ENCODE results near the gene PLXNB2.

Gene PLXNB2

DNA sequence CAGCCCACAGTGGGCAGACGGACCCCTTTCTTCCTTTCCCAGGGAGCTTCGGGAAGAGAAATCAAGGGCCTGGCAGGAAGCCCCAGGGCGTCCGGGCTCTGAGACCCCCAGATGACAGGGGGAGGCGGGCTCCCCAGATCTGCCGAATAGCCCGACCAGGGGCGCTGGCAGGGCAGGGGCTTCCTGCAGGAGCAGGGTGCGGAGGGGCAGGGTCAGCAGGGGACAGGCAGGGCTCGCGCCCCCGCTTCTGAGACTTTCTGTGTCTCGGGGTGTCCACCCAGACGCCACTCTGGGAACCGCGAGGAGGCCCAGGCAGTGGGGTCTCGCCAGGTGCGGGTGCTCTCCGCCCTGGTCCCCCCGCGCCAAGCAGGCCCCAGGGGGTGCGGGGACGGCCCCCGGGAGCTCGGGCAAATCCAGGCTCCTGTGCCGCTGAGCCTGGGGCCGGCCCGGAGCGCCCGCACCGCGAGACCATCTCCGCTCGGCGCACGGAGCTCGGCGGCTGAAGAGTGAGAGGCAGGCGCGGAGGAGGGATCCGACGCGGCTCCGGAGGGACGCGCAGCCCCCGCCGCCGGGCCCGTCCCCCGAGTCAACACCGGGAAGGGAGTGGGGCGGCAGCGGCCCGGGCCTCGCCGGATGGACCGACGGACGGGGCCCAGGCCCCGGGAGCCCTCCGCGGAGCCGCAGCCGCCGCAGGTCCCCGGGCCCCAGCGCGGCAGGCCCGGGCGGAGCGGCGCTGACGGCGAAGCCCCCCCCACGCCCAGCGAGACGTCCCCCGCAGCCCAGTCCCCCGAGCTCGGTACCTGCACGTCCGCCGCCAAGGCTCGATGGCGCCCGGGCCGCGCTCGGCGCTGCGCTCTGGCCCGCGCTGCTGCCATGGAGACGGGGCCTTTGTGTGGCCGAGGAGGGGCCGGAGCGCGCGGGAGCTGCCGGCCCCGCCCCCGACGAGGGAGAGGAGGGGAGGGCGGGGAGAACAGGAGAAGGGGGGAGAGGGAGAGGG lies at the start of gene PLXNB2:
PLXNB2 (minus strand) TSS at position 894 of the 997 bp plus-strand sequence. CDS start 17,062 bp downstream, outside the sequence.
- no peak for DNase-seq
- ATAC-seq (replicated peaks): peak; percentile 44 to 45
- Mint-ChIP-seq H3K27ac (peak within 1 kb of the TSS; percentile 15), H3K36me3 (no peaks in the 10 kb centered on the region), H3K9me3 (no peaks in the 10 kb centered on the region), H3K4me3 (peak within 1 kb of the TSS; percentile 56 to 64), H3K27me3 (peaks cover 0 to 25% of the 10 kb centered on the region in 2 donors), H3K4me1 (peaks cover 46 to 62% of the 10 kb centered on the region in 2 donors)

GRCh38 chr22:50357222-50357621 lies 49.8 kb upstream of the PLXNB2 start:
- no peaks in the 10 kb centered on the region for H3K27me3 Mint-ChIP-seq
- no peaks in the 10 kb centered on the region for H3K9me3 Mint-ChIP-seq
- ATAC-seq (replicated peaks) (no peak), DNase-seq (no peak)
- no peak overlapping the region for H3K4me3 Mint-ChIP-seq
- peak overlapping the region; percentile 2 for H3K27ac Mint-ChIP-seq
- H3K4me1 Mint-ChIP-seq: peaks cover 17 to 30% of the 10 kb centered on the region in 2 donors
- peaks cover 31 to 40% of the 10 kb centered on the region in 2 donors for H3K36me3 Mint-ChIP-seq

DNA sequence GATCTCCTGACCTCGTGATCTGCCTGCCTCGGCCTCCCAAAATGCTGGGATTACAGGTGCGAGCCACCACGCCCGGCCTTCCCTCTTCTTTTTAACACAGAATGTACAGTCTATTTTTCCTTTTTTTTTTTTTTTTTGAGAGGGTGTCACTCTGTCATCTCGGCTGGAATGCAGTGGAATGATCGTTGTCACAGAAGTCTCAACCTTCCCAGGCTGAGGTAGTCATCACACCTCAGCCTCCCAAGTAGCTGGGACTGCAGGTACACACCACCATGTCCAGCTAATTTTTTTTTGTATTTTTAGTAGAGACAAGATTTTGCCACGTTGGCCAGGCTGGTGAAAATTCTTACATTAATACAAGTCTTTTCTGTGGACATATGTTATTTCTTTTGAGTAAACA lies 48.7 kb upstream of the PLXNB2 start:
- Mint-ChIP-seq H3K4me3 (no peak overlapping the region), H3K27ac (no peak overlapping the region), H3K9me3 (no peaks in the 10 kb centered on the region), H3K27me3 (no peaks in the 10 kb centered on the region), H3K4me1 (peaks cover 8 to 20% of the 10 kb centered on the region in 2 donors), H3K36me3 (peaks cover 25 to 39% of the 10 kb centered on the region in 2 donors)
- DNase-seq (no peak), ATAC-seq (replicated peaks) (no peak)

GRCh38 chr22:50348058-50348457 lies 40.6 kb upstream of the PLXNB2 start:
- H3K4me3 Mint-ChIP-seq: no peak overlapping the region
- H3K36me3 Mint-ChIP-seq: peaks cover 3 to 14% of the 10 kb centered on the region in 2 donors
- DNase-seq: no peak
- H3K27me3 Mint-ChIP-seq: no peaks in the 10 kb centered on the region
- H3K9me3 Mint-ChIP-seq: no peaks in the 10 kb centered on the region
- H3K4me1 Mint-ChIP-seq: peaks cover 0 to 1% of the 10 kb centered on the region in 2 donors
- H3K27ac Mint-ChIP-seq: no peak overlapping the region
- no peak for ATAC-seq (replicated peaks)

DNA sequence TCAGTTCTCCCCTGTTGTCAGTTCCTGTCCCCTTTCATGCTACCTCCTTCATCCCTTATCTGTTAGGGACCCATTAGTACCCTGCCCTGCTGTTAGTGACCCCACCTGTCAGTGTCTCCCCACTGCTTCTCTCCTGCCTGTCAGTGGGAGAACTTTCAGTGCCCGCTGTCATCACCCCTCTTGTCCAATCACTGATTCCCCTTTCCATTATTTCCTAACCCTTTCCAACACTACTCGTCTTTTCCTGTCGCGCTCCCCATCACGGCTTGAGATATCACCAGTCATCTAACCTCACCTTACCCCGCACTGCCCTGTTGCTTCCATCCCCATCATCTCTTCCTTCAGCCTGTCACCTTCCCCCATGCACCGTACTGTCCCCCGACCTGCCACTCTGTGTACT lies 39.7 kb upstream of the PLXNB2 start:
- H3K9me3 Mint-ChIP-seq: no peaks in the 10 kb centered on the region
- no peaks in the 10 kb centered on the region for H3K27me3 Mint-ChIP-seq
- H3K4me3 Mint-ChIP-seq: no peak overlapping the region
- H3K27ac Mint-ChIP-seq: no peak overlapping the region
- ATAC-seq (replicated peaks): no peak
- peaks cover 0 to 3% of the 10 kb centered on the region in 2 donors for H3K4me1 Mint-ChIP-seq
- peaks cover 2 to 6% of the 10 kb centered on the region in 2 donors for H3K36me3 Mint-ChIP-seq
- no peak for DNase-seq

- peaks cover 1 to 2% of the 10 kb centered on the region in 2 donors for H3K36me3 Mint-ChIP-seq
- no peaks in the 10 kb centered on the region for H3K9me3 Mint-ChIP-seq
- no peaks in the 10 kb centered on the region for H3K27me3 Mint-ChIP-seq
- peak overlapping the region; percentile 67 for H3K27ac Mint-ChIP-seq
- DNase-seq (no peak), ATAC-seq (replicated peaks) (no peak)
- H3K4me3 Mint-ChIP-seq: no peak overlapping the region
- peaks cover under 1 to 9% of the 10 kb centered on the region in 2 donors for H3K4me1 Mint-ChIP-seq
These were observed 39.0 kb upstream of the PLXNB2 start for GRCh38 chr22:50346470-50346869.

DNA sequence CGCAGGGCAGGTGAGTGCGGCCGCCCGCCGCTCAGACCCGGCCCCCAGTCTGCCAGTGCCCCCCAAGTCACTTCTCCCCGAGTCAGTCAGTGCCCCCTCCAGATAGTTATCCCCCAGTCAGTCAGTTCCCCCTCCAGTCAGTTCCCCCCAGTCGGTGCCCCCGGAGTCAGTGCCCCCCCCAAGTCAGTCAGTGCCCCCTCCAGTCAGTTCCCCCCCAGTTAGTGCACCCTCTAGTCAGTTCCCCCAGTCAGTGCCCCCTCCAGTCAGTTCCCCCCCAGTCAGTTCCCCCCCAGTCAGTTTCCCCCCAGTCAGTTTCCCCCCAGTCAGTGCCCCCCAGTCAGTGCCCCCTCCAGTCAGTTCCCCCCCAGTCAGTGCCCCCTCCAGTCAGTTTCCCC lies 36.1 kb upstream of the PLXNB2 start:
- no peak for ATAC-seq (replicated peaks)
- no peak for DNase-seq
- no peaks in the 10 kb centered on the region for H3K36me3 Mint-ChIP-seq
- H3K4me1 Mint-ChIP-seq: peaks cover 1 to 13% of the 10 kb centered on the region in 2 donors
- H3K4me3 Mint-ChIP-seq: peak overlapping the region; percentile 65 to 69
- H3K9me3 Mint-ChIP-seq: no peaks in the 10 kb centered on the region
- no peaks in the 10 kb centered on the region for H3K27me3 Mint-ChIP-seq
- H3K27ac Mint-ChIP-seq: no peak overlapping the region

GRCh38 chr22:50342651-50343540 lies 35.5 kb upstream of the PLXNB2 start, which contains the start of gene PPP6R2:
PPP6R2 (plus strand) TSS chr22:50343327; CDS start chr22:50393909, 50,582 bp downstream.
- Mint-ChIP-seq H3K27ac (peak within 1 kb of the TSS; percentile 75), H3K4me3 (peak within 1 kb of the TSS; percentile 78), H3K9me3 (no peaks in the 10 kb centered on the region), H3K4me1 (peaks cover 1 to 13% of the 10 kb centered on the region in 2 donors), H3K27me3 (no peaks in the 10 kb centered on the region), H3K36me3 (no peaks in the 10 kb centered on the region)
- DNase-seq: peak; percentile 84
- peak; percentile 84 to 85 for ATAC-seq (replicated peaks)

- peak; percentile 72 to 73 for ATAC-seq (replicated peaks)
- no peaks in the 10 kb centered on the region for H3K9me3 Mint-ChIP-seq
- H3K36me3 Mint-ChIP-seq: no peaks in the 10 kb centered on the region
- H3K27me3 Mint-ChIP-seq: no peaks in the 10 kb centered on the region
- H3K27ac Mint-ChIP-seq: peak overlapping the region; percentile 75
- peak overlapping the region; percentile 78 for H3K4me3 Mint-ChIP-seq
- peaks cover 1 to 13% of the 10 kb centered on the region in 2 donors for H3K4me1 Mint-ChIP-seq
- peak; percentile 81 for DNase-seq
These were observed 34.7 kb upstream of the PLXNB2 start for GRCh38 chr22:50341977-50342650.

DNA sequence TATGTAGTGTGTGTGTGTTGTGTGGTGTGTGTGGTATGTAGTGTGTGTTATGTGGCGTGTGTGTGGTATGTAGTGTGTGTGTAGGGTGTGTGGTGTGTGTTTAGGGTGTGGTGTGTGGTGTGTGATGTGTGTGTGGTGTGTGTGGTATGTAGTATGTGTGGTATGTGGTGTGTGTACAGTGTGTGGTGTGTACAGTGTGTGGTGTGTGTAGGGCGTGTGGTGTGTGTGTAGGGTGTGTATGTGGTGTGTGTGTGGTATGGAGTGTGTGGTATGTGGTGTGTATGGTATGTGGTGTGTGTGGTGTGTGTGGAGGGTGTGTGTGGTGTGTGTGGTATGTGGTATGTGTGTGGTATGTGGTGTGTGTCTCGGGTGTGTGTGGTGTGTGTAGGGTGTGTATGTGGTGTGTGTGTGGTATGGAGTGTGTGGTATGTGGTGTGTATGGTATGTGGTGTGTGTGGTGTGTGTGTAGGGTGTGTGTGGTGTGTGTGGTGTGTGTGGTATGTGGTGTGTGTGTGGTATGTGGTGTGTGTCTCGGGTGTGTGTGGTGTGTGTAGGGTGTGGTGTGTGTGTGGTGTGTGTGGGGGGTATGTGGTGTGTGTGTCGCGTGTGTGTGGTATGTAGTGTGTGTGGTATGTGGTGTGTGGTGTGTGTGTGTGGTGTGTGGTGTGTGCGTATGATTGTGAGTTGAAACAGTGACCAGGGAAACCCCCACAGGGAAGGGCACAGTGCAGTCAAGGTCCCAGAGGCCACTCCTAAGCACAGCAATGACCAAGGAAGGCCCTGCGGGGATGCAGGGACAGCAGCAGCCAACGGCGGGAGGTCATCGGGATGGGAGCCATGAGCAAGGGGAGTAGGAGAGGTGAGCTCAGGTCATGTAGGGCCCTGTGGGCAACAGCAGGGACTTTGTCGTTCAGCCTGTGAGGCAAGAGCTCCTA lies 32.8 kb upstream of the PLXNB2 start:
- Mint-ChIP-seq H3K27me3 (no peaks in the 10 kb centered on the region), H3K36me3 (no peaks in the 10 kb centered on the region), H3K27ac (no peak overlapping the region), H3K4me3 (no peak overlapping the region), H3K4me1 (peaks cover 1 to 13% of the 10 kb centered on the region in 2 donors), H3K9me3 (no peaks in the 10 kb centered on the region)
- no peak for DNase-seq
- ATAC-seq (replicated peaks): no peak

GRCh38 chr22:50338860-50339462 lies 31.5 kb upstream of the PLXNB2 start:
- Mint-ChIP-seq H3K27ac (no peak overlapping the region), H3K27me3 (no peaks in the 10 kb centered on the region), H3K4me1 (peaks cover 1 to 13% of the 10 kb centered on the region in 2 donors), H3K9me3 (no peaks in the 10 kb centered on the region), H3K4me3 (no peak overlapping the region), H3K36me3 (no peaks in the 10 kb centered on the region)
- ATAC-seq (replicated peaks) (no peak), DNase-seq (no peak)

DNA sequence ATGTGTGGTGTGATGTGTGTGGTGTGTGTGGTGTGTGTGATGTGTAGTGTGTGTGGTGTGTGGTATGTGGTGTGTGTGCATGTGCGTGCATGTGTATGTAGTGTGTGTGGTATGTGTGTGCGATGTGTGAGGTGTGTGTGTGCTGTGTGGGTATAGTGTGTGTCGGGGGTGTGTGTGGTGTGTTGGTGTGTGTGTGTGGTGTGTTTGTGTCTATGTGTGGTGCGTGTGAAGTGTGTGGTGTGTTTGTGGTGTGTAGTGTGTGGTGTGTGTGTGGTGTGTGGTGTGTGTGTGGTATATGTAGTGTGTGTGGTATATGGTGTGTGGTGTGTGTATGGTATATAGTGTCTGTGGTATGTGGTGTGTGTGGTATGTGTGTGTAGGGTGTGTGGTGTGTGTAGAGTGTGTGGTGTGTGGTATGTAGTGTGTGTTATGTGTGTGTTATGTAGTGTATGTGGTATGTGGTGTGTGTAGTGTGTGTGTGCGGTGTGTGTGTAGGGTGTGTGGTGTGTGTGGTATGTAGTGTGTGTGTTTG lies 30.7 kb upstream of the PLXNB2 start:
- Mint-ChIP-seq H3K4me3 (no peak overlapping the region), H3K27me3 (no peaks in the 10 kb centered on the region), H3K27ac (no peak overlapping the region), H3K36me3 (no peaks in the 10 kb centered on the region), H3K4me1 (peaks cover 1 to 13% of the 10 kb centered on the region in 2 donors), H3K9me3 (no peaks in the 10 kb centered on the region)
- DNase-seq: no peak
- ATAC-seq (replicated peaks): no peak

Measured in stimulated activated naive B cell treated with anti-CD40 and anti-IgM and Interleukin-4, amounts not matched to agents 10 μg/mL and 1 μg/mL and 100 μg/mL, for 72 hours (primary cell).